Measurements from ENCODE around the gene LRIT1.

The LRIT1 gene

GRCh38 chr10:84256510-84257342 lies 15.4 kb upstream of the LRIT1 start:
- Mint-ChIP-seq H3K27ac (no peak overlapping the region), H3K9me3 (no peaks in the 10 kb centered on the region), H3K36me3 (ENCODE audit: low read depth) (no peaks in the 10 kb centered on the region), H3K4me1 (no peaks in the 10 kb centered on the region), H3K27me3 (ENCODE audit: low read depth) (peaks cover 15% of the 10 kb centered on the region), H3K4me3 (no peak overlapping the region)
- TF ChIP-seq, protein P1, sequence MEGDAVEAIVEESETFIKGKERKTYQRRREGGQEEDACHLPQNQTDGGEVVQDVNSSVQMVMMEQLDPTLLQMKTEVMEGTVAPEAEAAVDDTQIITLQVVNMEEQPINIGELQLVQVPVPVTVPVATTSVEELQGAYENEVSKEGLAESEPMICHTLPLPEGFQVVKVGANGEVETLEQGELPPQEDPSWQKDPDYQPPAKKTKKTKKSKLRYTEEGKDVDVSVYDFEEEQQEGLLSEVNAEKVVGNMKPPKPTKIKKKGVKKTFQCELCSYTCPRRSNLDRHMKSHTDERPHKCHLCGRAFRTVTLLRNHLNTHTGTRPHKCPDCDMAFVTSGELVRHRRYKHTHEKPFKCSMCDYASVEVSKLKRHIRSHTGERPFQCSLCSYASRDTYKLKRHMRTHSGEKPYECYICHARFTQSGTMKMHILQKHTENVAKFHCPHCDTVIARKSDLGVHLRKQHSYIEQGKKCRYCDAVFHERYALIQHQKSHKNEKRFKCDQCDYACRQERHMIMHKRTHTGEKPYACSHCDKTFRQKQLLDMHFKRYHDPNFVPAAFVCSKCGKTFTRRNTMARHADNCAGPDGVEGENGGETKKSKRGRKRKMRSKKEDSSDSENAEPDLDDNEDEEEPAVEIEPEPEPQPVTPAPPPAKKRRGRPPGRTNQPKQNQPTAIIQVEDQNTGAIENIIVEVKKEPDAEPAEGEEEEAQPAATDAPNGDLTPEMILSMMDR (IDR thresholded peaks at IDR 0.05; ENCODE audit: unreplicated experiment in 3 of 3): peak; percentile 29 to 49 (median 41)

- H3K9me3 Mint-ChIP-seq: no peaks in the 10 kb centered on the region
- no peaks in the 10 kb centered on the region for H3K36me3 Mint-ChIP-seq (ENCODE audit: low read depth)
- no peak overlapping the region for H3K27ac Mint-ChIP-seq
- no peak overlapping the region for H3K4me3 Mint-ChIP-seq
- TF ChIP-seq, protein P1 (IDR thresholded peaks at IDR 0.05; ENCODE audit: unreplicated experiment in 3 of 3): no peak
- H3K4me1 Mint-ChIP-seq: peaks cover 5% of the 10 kb centered on the region
- H3K27me3 Mint-ChIP-seq (ENCODE audit: low read depth): peaks cover 21% of the 10 kb centered on the region
Observed at GRCh38 chr10:84254552-84255478, 13.5 kb upstream of the LRIT1 start.

DNA sequence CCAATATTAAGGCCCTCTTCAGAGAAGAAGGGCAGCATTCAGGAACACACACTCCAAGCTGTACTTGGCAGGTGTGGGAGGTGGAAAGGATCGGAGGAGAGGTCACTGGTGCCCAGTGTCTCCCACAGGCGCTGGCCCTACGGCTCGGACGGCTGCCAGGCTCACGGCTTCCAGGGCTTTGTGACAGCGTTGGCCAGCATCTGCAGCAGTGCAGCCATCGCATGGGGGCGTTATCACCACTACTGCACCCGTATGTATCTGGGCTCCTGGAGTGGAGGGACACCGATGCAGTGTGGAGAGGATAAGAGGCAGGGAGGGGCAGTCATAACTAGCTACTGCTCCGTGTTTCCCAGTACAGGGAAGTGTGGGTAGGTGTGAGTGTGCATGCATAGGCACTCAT lies 7.4 kb upstream of the LRIT1 start:
- Mint-ChIP-seq H3K4me1 (peaks cover 22% of the 10 kb centered on the region), H3K27me3 (ENCODE audit: low read depth) (peaks cover 14% of the 10 kb centered on the region), H3K9me3 (no peaks in the 10 kb centered on the region), H3K27ac (no peak overlapping the region), H3K4me3 (no peak overlapping the region), H3K36me3 (ENCODE audit: low read depth) (no peaks in the 10 kb centered on the region)
- TF ChIP-seq, protein P1 (IDR thresholded peaks at IDR 0.05; ENCODE audit: unreplicated experiment in 3 of 3): no peak

DNA sequence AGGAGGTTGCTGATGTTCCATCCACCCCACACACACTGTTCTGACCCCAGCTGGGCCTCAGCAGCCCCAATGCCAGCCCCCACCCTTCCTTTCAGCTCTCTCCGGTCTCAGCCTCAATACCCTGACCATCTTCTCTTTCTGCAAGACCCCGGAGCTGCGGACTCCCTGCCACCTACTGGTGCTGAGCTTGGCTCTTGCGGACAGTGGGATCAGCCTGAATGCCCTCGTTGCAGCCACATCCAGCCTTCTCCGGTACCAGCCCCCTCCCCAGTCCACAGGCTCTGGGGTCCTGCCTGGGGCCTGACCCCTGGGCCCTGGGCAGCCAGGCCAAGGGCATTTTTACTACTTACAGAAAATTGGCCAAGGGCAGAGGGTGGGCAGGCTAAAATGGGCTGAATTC lies 6.2 kb upstream of the LRIT1 start:
- Mint-ChIP-seq H3K9me3 (no peaks in the 10 kb centered on the region), H3K4me3 (peak overlapping the region in 1 of 3 experiments; percentile 8), H3K36me3 (ENCODE audit: low read depth) (no peaks in the 10 kb centered on the region), H3K27me3 (ENCODE audit: low read depth) (peaks cover 14% of the 10 kb centered on the region), H3K27ac (no peak overlapping the region), H3K4me1 (peaks cover 22% of the 10 kb centered on the region)
- TF ChIP-seq, protein P1 (IDR thresholded peaks at IDR 0.05; ENCODE audit: unreplicated experiment in 3 of 3): no peak

DNA sequence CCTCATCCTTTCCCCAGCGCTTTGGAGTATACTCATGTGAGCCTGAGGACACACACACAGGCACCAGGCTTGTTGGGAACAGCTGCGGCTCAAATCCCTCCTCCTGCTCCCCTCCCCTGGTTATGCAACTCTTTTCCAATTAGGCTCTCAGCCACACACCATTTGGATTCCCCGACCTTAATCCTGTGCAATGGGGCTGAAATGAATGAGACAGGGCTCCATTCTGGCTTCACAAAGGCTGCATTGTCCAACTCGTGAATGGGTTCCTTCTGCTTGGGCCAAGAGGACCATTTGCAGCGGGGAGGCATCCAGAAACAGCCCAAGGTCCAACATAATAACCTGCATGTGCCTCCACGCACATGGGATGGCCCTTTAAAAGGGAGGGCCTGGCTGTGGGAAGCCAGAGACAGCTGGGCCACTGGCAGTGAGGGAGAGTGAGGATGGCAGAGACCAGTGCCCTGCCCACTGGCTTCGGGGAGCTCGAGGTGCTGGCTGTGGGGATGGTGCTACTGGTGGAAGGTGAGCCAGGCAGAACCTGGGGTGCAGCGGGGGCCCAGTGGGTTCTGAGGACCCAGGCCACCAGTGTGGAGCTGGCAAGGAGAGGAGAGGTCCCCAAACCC lies 3.4 kb upstream of the LRIT1 start, which contains the start of gene RGR:
TSS of gene RGR (plus strand) at position 403 of the 620 bp plus-strand sequence. CDS start at position 441, 38 bp downstream.
- Mint-ChIP-seq H3K4me3 (peak within 1 kb of the TSS in 2 of 3 experiments; percentile 52 to 81), H3K9me3 (no peaks in the 10 kb centered on the region)

More for the DNA sequence above, 3.4 kb upstream of the LRIT1 start, which contains the start of gene RGR:
- H3K4me1 Mint-ChIP-seq: peaks cover 17% of the 10 kb centered on the region
- H3K27me3 Mint-ChIP-seq (ENCODE audit: low read depth): peaks cover 7% of the 10 kb centered on the region
- TF ChIP-seq, protein P1 (IDR thresholded peaks at IDR 0.05; ENCODE audit: unreplicated experiment in 3 of 3): no peak
- H3K27ac Mint-ChIP-seq: peak within 1 kb of the TSS in 2 of 3 experiments; percentile 10 to 83
- H3K36me3 Mint-ChIP-seq (ENCODE audit: low read depth): no peaks in the 10 kb centered on the region
